Stimulated activated CD8-positive, alpha-beta memory T cell treated with anti-CD3 and anti-CD28 coated beads, Interleukin-7, amount 100 ng/mL, for 1 hour (primary cell): ENCODE measurements around the gene POLR3GL.
A peak's percentile ranks its signal among the peaks of the same experiment; 100 is the strongest.
"Not testable (repeated sequence)": the region's sequence is repeated elsewhere in the genome, so short reads cannot be mapped to it uniquely, and the experiment has no call there.

Experiments used
- DNase-seq, 2 donors: peaks; one replicate each; pipeline ENCODE4 v3.0.0-alpha.2; 2020; ENCODE audit warnings: low read depth in 2 of 2

POLR3GL gene

GRCh38 chr1:145964328-145965118 is at the start of gene POLR3GL, which contains the start of gene ANKRD34A:
TSS of gene POLR3GL (plus strand) at chr1:145964690. CDS start at chr1:145974866, 10,176 bp downstream.
TSS of gene ANKRD34A (minus strand) at chr1:145964575. CDS start at chr1:145961759, 2,816 bp downstream.
- DNase-seq, result peak; percentile 81 to 84

DNA sequence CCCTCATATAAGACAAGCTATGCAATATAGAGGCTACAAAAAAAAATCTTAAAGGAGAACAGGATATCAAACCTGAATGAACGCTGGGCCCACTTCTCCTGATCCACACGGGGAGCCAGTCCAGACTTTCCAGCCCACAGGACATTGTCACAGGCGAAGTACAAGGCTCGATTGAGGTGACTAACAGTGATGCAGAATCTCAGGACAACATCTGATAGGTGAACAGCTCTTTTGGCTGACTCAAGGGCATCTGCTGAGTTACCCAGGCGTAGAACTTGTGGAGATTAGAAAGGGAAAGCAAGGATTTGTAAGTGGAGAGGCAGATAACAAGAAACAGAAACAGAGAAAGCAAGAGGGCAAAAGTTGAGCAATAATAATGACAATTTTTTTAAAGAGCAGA is 47.7 kb upstream of the POLR3GL start:
- no peak for DNase-seq

GRCh38 chr1:145917595-145917994 is 46.9 kb upstream of the POLR3GL start:
- no peak for DNase-seq

DNA sequence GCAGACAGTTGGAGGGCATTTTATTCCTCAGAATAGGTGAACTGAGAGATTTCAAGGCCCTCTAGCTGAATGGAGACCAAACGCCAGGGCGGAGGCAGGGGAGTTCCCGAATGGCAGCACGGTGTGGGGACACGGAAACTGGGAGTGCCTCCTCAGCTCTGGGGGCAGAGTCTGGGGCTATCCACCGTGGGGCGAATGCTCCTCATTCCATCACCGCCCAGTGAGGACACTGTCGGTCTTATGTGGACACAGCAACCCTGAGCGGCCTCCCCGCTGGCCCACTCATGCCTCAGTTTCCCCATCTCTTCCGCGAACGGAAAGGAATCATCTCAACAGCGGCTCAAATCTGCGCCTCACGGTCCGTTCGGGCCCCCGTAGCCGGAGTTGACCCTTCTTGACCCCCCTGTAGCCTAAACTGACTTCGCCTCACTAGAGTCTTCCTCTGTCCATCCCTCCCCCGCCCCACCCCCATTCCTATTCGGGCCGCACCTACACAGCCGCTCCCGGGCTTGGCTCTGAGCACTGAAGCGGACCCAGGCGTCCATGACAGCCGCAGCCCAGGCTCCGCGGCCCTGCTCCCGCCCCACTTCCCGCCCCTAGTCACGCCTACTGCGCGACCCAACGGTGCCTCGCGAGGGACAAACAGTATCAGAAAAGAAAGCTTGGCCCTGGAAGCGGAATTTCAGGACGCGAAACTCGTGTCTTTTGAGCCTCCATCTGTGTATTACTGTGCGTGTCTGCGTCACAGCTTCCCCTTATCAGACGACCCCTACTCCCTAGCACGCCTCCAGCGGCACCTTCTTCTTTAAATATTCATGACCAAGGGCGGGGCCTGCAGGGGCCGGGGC is 46.1 kb upstream of the POLR3GL start, which contains the start of gene PEX11B:
Gene PEX11B, minus strand, starts transcription at position 574 of the 848 bp plus-strand sequence. Its CDS starts 29 bp downstream, at position 545.
- DNase-seq, result peak; percentile 83 to 84

DNA sequence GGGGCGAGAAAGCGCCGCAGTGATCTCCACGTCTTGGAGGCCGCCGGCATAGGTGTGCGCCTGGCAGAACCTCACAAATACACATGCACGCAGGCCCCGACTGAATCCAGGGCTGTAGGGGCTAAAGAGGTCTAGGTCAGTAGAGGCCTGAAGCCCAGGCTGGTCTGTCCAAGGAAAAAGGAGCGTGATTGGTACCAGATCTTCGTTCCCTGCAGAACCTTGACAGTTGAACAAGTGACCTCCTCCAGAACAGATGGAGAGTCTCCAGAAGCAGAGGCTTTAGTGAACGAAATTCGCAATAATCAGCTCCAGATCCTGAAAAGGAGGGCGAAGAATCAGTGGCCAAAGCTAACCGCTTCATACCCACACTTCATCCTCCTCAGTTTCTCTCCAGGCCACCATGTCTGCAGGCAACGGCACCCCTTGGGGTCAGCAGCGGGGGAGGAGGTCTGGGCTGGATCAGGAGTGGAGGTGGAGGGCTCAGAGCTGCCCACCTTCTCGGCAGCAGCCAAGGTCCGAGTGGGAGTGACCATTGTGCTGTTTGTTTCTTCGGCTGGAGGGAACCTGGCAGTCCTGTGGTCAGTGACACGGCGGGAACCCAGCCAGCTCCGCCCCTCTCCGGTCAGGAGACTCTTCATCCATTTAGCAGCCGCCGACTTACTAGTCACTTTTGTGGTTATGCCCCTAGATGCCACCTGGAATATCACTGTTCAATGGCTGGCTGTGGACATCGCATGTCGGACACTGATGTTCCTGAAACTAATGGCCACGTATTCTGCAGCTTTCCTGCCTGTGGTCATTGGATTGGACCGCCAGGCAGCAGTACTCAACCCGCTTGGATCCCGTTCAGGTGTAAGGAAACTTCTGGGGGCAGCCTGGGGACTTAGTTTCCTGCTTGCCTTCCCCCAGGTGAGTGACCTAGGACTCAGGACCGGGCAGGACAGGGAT is 45.2 kb upstream of the POLR3GL start:
- no peak for DNase-seq

DNA sequence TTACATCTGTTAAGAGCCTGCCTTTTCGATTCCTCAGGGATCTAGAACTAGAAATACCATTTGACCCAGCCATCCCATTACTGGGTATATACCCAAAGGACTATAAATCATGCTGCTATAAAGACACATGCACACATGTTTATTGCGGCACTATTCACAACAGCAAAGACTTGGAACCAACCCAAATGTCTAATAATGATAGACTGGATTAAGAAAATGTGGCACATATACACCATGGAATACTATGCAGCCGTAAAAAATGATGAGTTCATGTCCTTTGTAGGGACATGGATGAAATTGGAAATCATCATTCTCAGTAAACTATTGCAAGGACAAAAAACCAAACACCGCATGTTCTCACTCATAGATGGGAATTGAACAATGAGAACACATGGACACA is 44.2 kb upstream of the POLR3GL start:
- not testable (repeated sequence) for DNase-seq

- no peak for DNase-seq
These were observed 42.2 kb upstream of the POLR3GL start for GRCh38 chr1:145922266-145922665.

DNA sequence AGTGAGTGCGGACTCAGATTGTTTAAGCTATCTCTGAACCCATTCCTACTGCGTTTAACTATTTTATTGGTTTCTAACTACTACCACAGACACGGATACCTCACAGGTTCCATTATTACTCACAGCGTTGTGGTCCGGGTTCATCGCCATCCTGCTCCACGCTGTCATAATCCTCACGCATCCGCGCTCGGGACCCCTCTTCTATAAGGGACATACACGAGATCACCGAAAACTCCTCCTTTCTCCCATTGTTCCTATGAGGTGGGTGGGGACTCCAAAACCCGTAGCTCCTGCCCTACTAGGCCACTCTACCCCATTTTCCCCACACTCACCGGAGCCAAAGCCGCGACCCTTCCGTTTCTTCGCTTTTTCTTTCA is 37.8 kb upstream of the POLR3GL start:
- DNase-seq, result no peak

- DNase-seq, result peak; percentile 81 to 82
These were observed 37.2 kb upstream of the POLR3GL start, which contains the start of gene RBM8A for GRCh38 chr1:145927063-145927886. TSS of gene RBM8A (minus strand) at chr1:145927484. CDS start at chr1:145927426, 58 bp downstream.

GRCh38 chr1:145927916-145928643 is 36.4 kb upstream of the POLR3GL start:
- DNase-seq, result no peak

DNA sequence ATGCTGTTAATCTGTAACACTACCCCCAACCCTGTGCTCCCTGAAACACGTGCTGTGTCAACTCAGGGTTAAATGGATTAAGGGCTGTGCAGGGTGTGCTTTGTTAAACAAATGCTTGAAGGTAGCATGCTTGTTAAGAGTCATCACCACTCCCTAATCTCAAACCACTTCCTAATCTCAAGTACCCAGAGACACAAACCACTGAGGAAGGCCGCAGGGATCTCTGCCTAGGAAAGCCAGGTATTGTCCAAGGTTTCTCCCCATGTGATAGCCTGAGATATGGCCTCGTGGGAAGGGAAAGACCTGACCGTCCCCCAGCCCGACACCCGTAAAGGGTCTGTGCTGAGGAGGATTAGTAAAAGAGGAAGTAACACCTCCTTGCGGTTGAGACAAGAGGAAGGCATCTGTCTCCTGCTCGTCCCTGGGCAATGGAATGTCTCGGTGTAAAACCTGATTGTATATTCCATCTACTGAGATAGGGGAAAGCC is 31.9 kb upstream of the POLR3GL start:
- not testable (repeated sequence) for DNase-seq

DNA sequence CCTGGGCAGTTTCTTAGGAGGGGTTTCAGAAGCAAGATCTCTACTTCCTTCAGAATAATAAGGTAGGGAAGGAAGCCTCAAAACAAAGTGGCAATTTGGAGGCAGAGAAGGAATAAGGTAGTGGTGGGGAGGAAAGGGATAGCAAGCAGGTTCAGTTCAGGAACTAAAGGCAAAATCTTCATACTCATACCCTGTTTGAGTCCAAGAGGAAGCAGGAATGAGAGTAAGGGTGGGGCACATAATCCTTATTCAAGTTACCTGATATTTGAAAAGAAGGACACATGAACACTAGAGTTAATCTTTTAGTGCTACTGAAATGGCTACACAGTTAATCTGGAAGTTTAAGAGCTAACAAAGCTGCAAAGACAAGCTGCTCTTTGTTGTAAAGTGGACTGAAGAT is 28.8 kb upstream of the POLR3GL start:
- no peak for DNase-seq

GRCh38 chr1:145936247-145936646 is 28.2 kb upstream of the POLR3GL start:
- no peak for DNase-seq

DNA sequence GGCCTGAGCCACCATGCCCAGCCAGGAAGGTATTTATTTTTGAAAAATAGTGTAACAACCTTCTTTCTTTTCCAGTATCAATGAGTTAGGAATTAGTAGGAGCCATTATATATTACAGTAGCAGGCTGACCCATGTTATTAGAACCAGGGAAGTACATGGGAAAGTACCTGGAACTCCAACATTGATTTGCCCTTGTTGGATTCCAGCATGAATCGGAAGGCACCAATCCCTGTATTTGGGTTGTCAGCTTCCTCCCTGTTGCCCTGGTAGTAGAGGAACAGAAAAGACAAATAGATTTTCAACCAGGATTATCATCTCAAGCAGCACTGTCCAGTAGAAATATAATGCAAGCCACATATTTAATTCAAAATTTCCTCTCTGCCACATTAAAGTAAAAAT is 27.1 kb upstream of the POLR3GL start:
- DNase-seq, result no peak

- DNase-seq, result no peak
These were observed 22.1 kb upstream of the POLR3GL start for GRCh38 chr1:145942405-145942804.

DNA sequence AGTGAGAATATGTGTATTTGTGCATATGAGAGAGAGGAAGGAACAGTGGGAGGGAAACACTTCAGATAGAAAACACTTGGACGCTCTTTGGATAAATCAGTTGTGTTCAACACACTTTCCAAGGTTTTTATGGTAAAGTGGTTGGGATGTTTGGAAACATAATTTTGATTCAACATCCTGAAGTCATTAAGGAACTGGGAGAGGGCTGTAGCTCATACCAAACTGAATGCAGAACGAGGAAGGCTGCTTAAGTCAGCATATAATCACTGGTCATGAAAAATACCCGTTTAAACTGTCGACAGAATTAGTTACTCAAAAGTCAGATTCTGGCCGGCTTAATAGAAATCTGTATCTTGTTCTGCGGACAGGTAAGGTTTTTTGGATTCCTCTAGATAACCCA is 21.6 kb upstream of the POLR3GL start:
- no peak for DNase-seq

DNA sequence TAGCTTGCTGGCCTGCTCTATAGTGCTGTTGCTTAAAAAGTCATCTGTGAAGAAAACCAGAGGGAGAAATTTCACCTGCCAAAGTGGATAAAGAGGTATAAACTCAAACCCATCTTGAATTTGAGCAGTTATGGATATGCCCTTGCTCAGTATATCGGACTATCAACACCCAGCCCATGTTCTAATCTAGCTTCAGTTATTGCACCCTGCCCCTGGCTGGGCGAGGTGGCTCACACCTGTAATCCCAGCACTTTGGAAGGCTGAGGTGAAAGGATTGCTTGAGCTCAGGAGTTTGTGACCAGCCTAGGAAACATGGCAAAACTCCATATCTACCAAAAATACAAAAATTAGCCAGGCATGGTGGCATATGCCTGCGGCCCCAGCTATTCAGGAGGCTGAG is 20.0 kb upstream of the POLR3GL start:
- DNase-seq, result no peak

DNA sequence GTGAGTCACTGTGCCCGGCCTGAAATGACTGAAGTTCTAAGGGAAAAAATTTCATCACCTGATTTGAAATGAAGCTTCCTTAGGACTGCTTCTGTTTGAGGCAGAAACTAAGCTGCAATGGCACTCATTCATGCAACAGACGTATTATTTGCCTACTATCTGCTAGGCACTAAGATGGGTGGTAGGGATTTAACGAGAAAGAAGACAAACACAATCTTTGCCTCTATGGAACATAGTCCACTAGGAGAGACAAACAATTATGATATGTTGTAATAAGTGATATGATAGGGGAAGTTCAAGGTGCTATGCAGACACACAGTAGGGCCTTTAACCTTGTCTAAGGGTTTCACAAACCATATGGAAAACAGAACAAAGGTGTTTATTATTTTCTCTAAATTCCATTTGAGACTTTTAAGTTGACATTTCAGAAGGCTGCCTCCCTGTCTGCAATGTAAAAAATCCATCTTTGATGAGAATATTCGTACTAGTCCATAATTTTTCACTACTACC is 18.0 kb upstream of the POLR3GL start:
- DNase-seq, result no peak

DNA sequence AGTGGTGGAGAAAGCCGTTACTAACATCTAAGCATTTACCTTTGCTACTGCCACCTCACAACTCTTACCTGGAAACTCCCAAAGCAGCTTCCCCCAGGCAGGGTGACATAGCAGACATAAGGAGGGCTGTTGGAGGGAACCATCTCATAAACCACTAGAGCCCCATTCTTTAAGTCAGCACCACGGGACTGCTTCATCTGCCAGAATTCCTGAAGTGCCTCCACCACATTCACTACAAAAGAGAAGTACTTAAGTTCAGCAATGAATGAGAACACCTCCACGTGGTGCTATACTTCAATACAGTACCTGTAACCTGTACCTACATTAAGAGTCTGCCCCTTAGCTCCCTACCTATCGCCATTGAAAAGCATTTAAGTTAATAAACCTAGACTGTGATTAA is 16.9 kb upstream of the POLR3GL start:
- no peak for DNase-seq
